ENCODE measurements around the gene LRRC27. TPM values are rescaled to one million over a fixed set of nuclear protein-coding genes. Genes with fewer than 3 reads are reported as not detected.

Gene LRRC27
- total RNA-seq, 1 donor from 2014 or later: 14.2 TPM

DNA sequence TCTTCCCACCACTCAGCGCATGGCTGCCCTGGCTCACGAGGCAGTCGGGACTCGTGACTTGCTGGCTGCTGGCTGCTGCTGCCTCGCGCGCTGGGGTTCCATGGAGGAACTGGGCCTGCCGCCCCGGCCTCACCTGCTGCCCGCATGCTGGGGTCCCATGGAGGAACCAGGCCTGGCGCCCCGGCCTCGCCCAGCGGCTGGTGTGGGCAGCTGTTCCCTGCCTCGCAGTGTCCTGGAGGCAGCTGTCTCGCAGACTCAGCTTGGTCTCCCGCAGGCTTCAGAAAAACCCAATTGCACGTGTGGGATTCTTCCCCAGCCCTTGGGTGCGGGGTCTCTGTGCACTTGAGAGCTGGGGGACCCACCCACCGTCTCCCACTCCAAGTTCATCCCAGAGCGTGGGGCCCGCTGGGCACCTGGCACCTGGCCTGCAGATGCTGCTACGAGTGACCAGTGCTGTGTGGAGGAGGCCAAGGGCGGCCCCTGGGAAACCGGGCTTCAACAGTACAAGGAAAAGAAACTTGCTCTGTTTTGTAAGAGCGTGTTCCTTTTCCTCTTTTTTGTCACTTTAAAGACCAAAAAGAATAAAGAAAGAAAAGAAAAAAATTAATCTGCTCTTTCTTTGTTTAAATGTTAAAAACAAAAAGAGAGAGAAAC is 85.4 kb downstream of the LRRC27 start:
- no peaks in the 10 kb centered on the region for H3K9me3 Mint-ChIP-seq
- no peaks in the 10 kb centered on the region for H3K27me3 Mint-ChIP-seq
- peaks cover 36% of the 10 kb centered on the region for H3K4me1 Mint-ChIP-seq (ENCODE audit: unreplicated experiment)
- no peak for DNase-seq (ENCODE audit: extremely low spot score, unreplicated experiment)
- H3K36me3 Mint-ChIP-seq: peaks cover 8% of the 10 kb centered on the region
- no peak overlapping the region for H3K4me3 Mint-ChIP-seq
- TF ChIP-seq, protein P1, sequence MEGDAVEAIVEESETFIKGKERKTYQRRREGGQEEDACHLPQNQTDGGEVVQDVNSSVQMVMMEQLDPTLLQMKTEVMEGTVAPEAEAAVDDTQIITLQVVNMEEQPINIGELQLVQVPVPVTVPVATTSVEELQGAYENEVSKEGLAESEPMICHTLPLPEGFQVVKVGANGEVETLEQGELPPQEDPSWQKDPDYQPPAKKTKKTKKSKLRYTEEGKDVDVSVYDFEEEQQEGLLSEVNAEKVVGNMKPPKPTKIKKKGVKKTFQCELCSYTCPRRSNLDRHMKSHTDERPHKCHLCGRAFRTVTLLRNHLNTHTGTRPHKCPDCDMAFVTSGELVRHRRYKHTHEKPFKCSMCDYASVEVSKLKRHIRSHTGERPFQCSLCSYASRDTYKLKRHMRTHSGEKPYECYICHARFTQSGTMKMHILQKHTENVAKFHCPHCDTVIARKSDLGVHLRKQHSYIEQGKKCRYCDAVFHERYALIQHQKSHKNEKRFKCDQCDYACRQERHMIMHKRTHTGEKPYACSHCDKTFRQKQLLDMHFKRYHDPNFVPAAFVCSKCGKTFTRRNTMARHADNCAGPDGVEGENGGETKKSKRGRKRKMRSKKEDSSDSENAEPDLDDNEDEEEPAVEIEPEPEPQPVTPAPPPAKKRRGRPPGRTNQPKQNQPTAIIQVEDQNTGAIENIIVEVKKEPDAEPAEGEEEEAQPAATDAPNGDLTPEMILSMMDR (conservative IDR thresholded peaks at IDR 0.05): no peak
- H3K27ac Mint-ChIP-seq: no peak overlapping the region

DNA sequence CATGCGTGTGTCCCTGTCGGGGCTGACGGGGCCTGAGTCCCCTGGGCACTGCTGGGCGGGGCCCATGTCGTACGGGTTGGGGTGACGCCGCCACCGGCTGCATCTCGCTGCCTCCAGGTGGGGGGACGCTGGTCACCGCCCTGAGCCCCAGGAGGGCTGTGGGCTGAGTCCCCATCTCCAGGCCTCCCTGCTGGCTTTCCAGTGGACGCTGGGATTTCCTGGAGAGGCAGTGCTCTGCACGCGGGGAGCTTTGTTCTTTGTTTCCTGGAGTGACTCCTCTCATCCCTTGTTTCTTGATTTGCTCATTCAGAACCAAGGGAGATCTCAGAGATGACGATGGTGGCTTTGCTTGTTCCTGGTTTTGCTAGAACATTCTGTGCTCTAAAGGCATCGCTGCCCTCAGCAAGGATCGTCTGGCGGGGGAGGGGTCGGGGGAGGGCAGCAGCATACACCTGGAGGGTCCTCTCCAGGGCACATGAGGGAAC is 86.0 kb downstream of the LRRC27 start:
- Mint-ChIP-seq H3K4me1 (ENCODE audit: unreplicated experiment) (peaks cover 40% of the 10 kb centered on the region), H3K4me3 (peak overlapping the region; percentile 44), H3K27me3 (no peaks in the 10 kb centered on the region), H3K9me3 (no peaks in the 10 kb centered on the region), H3K36me3 (peaks cover 8% of the 10 kb centered on the region), H3K27ac (peak overlapping the region; percentile 98)
- DNase-seq (ENCODE audit: extremely low spot score, unreplicated experiment): no peak
- TF ChIP-seq, protein P1 (conservative IDR thresholded peaks at IDR 0.05): no peak

DNA sequence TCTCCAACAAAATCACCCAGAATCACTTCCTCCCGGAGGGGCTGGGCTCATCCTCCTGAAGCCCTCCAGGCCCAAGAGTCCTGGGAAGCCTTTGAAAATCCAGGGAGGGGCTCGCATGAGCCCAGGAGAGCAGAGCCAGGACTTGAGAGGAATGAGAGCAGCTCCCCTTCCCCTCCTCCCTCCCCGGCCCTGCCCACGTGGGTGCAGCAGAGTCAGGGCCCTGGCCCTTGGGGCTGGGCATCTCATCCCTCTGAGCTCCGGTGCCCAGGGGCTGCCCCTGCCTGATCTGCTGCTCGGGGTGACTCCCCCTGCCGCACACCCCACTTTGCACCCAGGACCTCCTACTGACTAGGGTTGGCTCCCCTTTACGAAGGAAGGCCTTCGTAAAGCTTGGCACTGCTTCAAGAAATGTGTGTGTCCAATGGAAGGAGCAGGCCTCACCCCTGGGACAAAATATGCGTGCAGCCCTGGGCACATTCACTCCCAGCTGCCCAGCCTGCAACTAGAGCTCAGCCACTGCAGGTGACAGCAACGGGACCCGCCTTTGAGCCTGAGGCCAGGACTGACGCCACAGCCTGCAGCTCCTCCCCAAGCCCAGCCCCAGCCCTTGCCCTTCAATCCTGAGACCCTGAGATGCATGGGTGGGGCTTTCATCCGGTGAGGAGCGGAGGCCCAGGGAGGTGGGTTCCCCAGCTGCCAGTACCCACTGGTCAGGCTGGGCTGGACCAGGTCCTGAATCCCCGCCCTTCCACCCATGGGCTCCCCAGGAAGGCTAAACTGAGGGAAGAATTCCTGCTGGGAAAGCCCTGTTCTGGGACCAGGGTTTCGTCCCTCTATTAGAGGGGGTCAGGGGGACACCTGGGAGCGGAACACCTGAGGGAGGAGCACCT is 86.8 kb downstream of the LRRC27 start:
- Mint-ChIP-seq H3K36me3 (peaks cover 8% of the 10 kb centered on the region), H3K27ac (peak overlapping the region; percentile 98), H3K27me3 (no peaks in the 10 kb centered on the region), H3K9me3 (no peaks in the 10 kb centered on the region), H3K4me1 (ENCODE audit: unreplicated experiment) (peaks cover 45% of the 10 kb centered on the region), H3K4me3 (peak overlapping the region; percentile 70)
- DNase-seq (ENCODE audit: extremely low spot score, unreplicated experiment): no peak
- TF ChIP-seq, protein P1 (conservative IDR thresholded peaks at IDR 0.05): no peak

- DNase-seq (ENCODE audit: extremely low spot score, unreplicated experiment): no peak
- no peaks in the 10 kb centered on the region for H3K9me3 Mint-ChIP-seq
- H3K36me3 Mint-ChIP-seq: peaks cover 8% of the 10 kb centered on the region
- TF ChIP-seq, protein P1 (conservative IDR thresholded peaks at IDR 0.05): no peak
- peaks cover 40% of the 10 kb centered on the region for H3K4me1 Mint-ChIP-seq (ENCODE audit: unreplicated experiment)
- H3K27ac Mint-ChIP-seq: peak overlapping the region; percentile 88
- H3K4me3 Mint-ChIP-seq: no peak overlapping the region
- H3K27me3 Mint-ChIP-seq: no peaks in the 10 kb centered on the region
These were observed 87.8 kb downstream of the LRRC27 start for GRCh38 chr10:132419538-132420468.

GRCh38 chr10:132420469-132420980 is 88.5 kb downstream of the LRRC27 start:
- H3K9me3 Mint-ChIP-seq: no peaks in the 10 kb centered on the region
- peaks cover 33% of the 10 kb centered on the region for H3K4me1 Mint-ChIP-seq (ENCODE audit: unreplicated experiment)
- H3K27ac Mint-ChIP-seq: peak overlapping the region; percentile 88
- peaks cover 2% of the 10 kb centered on the region for H3K36me3 Mint-ChIP-seq
- TF ChIP-seq, protein P1 (conservative IDR thresholded peaks at IDR 0.05): no peak
- H3K4me3 Mint-ChIP-seq: no peak overlapping the region
- H3K27me3 Mint-ChIP-seq: no peaks in the 10 kb centered on the region
- DNase-seq (ENCODE audit: extremely low spot score, unreplicated experiment): no peak
